GM12872 (cell line): ENCODE data around the gene TCEAL1.

Source experiments
- TF ChIP-seq, protein P1 (sequence below): IDR thresholded peaks from 3 replicates; pipeline ENCODE4 v1.5.1; 2011; ENCODE audit warnings: low read depth, mild to moderate bottlenecking, low read length, moderate library complexity; ENCODE audit not compliant: insufficient read depth

Gene TCEAL1, protein sequence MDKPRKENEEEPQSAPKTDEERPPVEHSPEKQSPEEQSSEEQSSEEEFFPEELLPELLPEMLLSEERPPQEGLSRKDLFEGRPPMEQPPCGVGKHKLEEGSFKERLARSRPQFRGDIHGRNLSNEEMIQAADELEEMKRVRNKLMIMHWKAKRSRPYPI

DNA sequence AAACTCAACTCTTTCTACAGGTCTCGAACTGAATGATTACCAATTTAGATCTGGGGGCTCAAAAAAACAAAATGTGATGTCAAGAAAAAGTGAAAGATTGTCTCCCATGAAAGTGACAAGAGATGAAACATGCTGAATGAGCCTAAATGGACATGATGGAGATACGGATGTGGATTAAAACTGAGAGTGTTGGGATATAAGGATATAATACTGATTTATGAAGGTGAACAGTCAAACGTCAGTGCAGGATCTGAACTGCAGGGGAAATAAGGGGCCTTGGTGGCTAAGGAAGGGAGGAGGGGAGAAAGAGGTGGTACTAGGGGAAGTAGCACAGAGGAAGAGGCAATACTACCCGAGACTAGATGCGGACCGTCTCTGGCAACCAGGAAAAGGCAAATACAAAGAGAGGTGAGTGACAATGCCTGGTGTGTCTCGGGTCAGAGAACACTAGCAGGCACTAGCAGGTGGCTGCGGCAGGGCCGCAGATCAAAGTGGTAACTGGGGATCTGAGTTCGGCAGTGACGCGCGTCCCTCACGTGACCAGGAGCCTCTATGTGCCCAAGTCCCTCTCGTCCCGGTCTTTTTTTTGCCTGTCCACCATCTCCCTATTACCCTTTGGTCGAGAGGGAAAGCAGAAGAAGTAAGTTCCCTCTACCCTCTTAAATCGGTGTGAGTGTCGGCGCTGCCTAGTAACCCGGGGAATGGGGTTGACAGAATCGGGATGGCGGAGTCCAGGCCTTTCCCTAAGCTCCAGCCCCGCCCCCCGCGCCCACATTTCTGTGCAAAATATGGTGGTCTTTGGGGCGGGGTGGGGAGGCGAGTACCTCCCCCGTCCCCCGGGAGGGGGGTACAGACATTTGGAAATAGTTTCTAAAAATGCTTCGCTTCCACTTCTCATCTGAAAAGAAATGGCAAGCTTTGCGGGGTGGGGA, at the start of gene TCEAL1:
TSS of gene TCEAL1 (plus strand) at position 590 of the 932 bp plus-strand sequence. CDS start 942 bp downstream, outside the sequence.
- TF ChIP-seq, protein P1, sequence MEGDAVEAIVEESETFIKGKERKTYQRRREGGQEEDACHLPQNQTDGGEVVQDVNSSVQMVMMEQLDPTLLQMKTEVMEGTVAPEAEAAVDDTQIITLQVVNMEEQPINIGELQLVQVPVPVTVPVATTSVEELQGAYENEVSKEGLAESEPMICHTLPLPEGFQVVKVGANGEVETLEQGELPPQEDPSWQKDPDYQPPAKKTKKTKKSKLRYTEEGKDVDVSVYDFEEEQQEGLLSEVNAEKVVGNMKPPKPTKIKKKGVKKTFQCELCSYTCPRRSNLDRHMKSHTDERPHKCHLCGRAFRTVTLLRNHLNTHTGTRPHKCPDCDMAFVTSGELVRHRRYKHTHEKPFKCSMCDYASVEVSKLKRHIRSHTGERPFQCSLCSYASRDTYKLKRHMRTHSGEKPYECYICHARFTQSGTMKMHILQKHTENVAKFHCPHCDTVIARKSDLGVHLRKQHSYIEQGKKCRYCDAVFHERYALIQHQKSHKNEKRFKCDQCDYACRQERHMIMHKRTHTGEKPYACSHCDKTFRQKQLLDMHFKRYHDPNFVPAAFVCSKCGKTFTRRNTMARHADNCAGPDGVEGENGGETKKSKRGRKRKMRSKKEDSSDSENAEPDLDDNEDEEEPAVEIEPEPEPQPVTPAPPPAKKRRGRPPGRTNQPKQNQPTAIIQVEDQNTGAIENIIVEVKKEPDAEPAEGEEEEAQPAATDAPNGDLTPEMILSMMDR = no peak

- TF ChIP-seq, protein P1 = no peak
Observed at GRCh38 chrX:103584596-103584995, 44.2 kb upstream of the TCEAL1 start.

DNA sequence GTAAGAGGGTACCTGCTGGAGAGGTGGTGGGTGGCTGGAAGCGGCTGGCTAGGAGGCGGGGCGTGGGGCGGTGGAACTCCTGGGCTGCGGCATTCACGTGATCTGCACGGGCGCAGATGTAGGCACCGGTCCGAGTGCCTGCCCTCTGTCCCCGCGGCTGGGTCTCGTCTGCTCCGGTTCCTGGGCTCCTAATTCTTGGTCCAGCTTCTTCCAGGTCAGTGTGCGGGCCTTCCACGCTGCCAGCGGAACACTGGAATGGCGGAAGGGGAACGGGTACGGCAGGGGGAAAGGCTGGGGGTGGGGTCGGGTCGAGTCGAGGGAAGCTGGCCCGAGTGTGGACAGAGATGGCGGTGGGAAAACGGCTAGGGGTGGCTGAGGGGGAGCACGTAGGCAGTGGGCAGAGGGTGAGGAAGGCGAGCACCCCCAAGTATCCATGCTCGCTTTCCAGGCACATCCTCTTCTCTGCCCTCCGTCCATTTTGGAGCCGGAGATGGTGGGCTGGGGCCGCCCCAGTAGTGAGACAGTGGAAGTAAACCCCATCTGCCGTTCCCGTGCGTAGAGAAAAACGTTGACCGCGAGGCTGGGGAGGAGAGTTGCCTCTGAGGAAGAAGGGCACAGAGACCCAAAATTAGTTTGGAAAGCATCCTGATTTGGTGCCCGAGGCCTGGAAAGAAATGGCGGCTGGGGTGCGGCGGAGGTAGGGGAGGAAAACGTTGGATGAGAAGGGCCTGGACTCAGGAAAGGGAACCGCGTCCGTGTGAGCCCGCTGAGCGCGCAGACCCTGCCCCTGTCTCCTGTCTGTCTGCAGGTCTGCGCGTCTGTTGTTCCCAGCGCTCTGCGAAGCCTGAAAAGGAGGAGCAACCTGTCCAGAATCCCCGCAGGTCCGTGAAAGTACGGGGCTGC, 43.1 kb upstream of the TCEAL1 start, which contains the start of gene TCEAL4:
TSS of gene TCEAL4 (plus strand) at position 105 of the 903 bp plus-strand sequence. CDS start 1,161 bp downstream, outside the sequence.
- TF ChIP-seq, protein P1 = no peak

GRCh38 chrX:103586314-103586646, 42.5 kb upstream of the TCEAL1 start:
- TF ChIP-seq, protein P1 = no peak

DNA sequence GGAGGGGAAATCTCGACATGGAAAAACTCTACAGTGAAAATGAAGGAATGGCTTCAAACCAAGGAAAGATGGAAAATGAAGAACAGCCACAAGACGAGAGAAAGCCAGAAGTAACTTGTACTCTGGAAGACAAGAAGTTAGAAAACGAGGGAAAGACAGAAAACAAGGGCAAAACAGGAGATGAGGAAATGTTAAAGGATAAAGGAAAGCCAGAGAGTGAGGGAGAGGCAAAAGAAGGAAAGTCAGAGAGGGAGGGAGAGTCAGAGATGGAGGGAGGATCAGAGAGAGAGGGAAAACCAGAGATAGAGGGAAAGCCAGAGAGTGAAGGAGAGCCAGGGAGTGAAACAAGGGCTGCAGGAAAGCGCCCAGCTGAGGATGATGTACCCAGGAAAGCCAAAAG, 42.1 kb upstream of the TCEAL1 start:
- TF ChIP-seq, protein P1 = no peak

- TF ChIP-seq, protein P1 = no peak
Observed at GRCh38 chrX:103607364-103608305, 21.1 kb upstream of the TCEAL1 start, which contains the start of gene TCEAL3. TSS of gene TCEAL3 (plus strand) at chrX:103607963. CDS start at chrX:103609065, 1,102 bp downstream.
